Caco-2 (cell line): ENCODE results near the gene TTLL11. TPM values are rescaled to one million over a fixed set of nuclear protein-coding genes. Genes with fewer than 3 reads are reported as not detected.

Source experiments
- BruUV-seq: library from RNA; stranded (reverse); fragments of 400-500 nt; replicated peaks from 2 replicates; lab custom pipeline; 2021; lab: Mats Ljungman, UMichigan
- CTCF ChIA-PET: fragments of 300-600 bp; sonication (Branson Sonifier 250); formaldehyde crosslinking; loops from one replicate; lab custom pipeline; 2022; ENCODE audit warnings: antibody characterized with exemption; lab: Charles Lee
- POLR2A ChIA-PET: fragments of 300-600 bp; sonication (Branson Sonifier 250); formaldehyde crosslinking; loops from one replicate; lab custom pipeline; 2022; ENCODE audit warnings: antibody characterized with exemption; lab: Charles Lee
- DNase-seq, 2 experiments: peaks; one replicate each; pipeline versions ENCODE4 v3.0.0 to v3.0.0-alpha.2; 2020 to 2022
- H3K27me3 ChIP-seq: replicated peaks from 2 replicates; pipeline ENCODE4 v1.6.0; 2011; ENCODE audit warnings: low read length; ENCODE audit not compliant: control insufficient read depth, insufficient read depth
- H3K36me3 ChIP-seq: 2 replicates; pipeline ENCODE4 v1.5.1; 2011; ENCODE audit warnings: low read length; ENCODE audit not compliant: control insufficient read depth, insufficient read depth
- H3K4me1 ChIP-seq: fragments of 250-450 bp; sonication (Bioruptor Pico); 2 replicates; pipeline ENCODE4 v1.5.1; 2020; ENCODE audit warnings: mild to moderate bottlenecking
- H3K4me3 ChIP-seq: 2 replicates; pipeline ENCODE4 v1.5.1; 2011; ENCODE audit warnings: low read depth, mild to moderate bottlenecking, control low read depth, low read length
- H3K9me3 ChIP-seq: fragments of 250-450 bp; sonication (Bioruptor Pico); 2 replicates; pipeline ENCODE4 v1.5.1; 2020; ENCODE audit warnings: mild to moderate bottlenecking, moderate library complexity
- H3K27ac Mint-ChIP-seq: one replicate; pipeline ENCODE4 v1.8.0; 2022; ENCODE audit warnings: mixed read lengths; ENCODE audit not compliant: unreplicated experiment
- H3K27me3 Mint-ChIP-seq: one replicate; pipeline ENCODE4 v1.8.0; 2022; ENCODE audit warnings: mixed read lengths; ENCODE audit not compliant: insufficient read depth, unreplicated experiment
- H3K36me3 Mint-ChIP-seq: one replicate; pipeline ENCODE4 v1.8.0; 2022; ENCODE audit warnings: mild to moderate bottlenecking, mixed read lengths; ENCODE audit not compliant: insufficient read depth, unreplicated experiment
- H3K4me1 Mint-ChIP-seq: one replicate; pipeline ENCODE4 v1.8.0; 2022; ENCODE audit warnings: low read depth, mixed read lengths; ENCODE audit not compliant: unreplicated experiment
- H3K4me3 Mint-ChIP-seq: one replicate; pipeline ENCODE4 v1.8.0; 2022; ENCODE audit warnings: mild to moderate bottlenecking, moderate library complexity, mixed read lengths; ENCODE audit not compliant: unreplicated experiment
- H3K9me3 Mint-ChIP-seq: one replicate; pipeline ENCODE4 v1.8.0; 2022; ENCODE audit warnings: mixed read lengths; ENCODE audit not compliant: unreplicated experiment
- intact Hi-C: fragments of 100-400 bp; cut with micrococcal nuclease; formaldehyde crosslinking; loops from one replicate; pipeline ENCODE4 v1.10.0; 2022; ENCODE audit not compliant: unreplicated experiment
- total RNA-seq: library from RNA; stranded (reverse); gene quantifications from 2 replicates; pipeline ENCODE4 v1.2.3, GENCODE V29; 2022
- TF ChIP-seq, protein P1 (sequence below), 2 experiments: fragments of 200-600 bp in 1 of 2; IDR thresholded peaks; 1 replicate in 1 of 2; 2 replicates in 1 of 2; pipeline versions ENCODE4 v1.5.1 to v1.8.0; 2011 to 2022; ENCODE audit warnings: antibody characterized with exemption in 1 of 2, control low read depth in 1 of 2, inconsistent platforms in 1 of 2, low read depth in 1 of 2, low read length in 1 of 2, mild to moderate bottlenecking in 1 of 2, moderate library complexity in 1 of 2; ENCODE audit not compliant: insufficient read depth in 1 of 2, severe bottlenecking in 1 of 2, unreplicated experiment in 1 of 2

The TTLL11 gene
- total RNA-seq, 1 experiment from 2014 or later = 4.4 TPM

DNA sequence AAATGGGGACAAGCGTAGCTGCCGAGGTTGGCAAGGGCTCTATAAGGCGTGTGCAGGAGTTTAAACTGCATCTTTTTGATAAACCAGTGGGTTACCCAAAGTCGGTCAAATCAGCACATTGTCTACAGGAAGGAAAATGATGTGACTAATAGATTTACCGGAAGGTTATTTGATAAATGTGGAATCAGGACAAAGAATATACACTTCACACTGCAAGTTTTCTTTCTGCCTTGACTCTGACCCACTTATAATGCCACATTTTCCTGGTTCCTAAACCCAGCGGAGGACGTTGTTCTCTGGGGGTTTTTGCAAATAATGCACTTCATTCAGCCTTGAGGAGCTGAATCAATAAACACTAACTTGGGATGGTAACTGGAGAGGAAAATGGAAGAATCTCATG is 76.8 kb downstream of the TTLL11 start:
- CTCF ChIA-PET = no interaction called here
- H3K36me3 ChIP-seq = no peaks in the 10 kb centered on the region
- BruUV-seq = no TSS peak

DNA sequence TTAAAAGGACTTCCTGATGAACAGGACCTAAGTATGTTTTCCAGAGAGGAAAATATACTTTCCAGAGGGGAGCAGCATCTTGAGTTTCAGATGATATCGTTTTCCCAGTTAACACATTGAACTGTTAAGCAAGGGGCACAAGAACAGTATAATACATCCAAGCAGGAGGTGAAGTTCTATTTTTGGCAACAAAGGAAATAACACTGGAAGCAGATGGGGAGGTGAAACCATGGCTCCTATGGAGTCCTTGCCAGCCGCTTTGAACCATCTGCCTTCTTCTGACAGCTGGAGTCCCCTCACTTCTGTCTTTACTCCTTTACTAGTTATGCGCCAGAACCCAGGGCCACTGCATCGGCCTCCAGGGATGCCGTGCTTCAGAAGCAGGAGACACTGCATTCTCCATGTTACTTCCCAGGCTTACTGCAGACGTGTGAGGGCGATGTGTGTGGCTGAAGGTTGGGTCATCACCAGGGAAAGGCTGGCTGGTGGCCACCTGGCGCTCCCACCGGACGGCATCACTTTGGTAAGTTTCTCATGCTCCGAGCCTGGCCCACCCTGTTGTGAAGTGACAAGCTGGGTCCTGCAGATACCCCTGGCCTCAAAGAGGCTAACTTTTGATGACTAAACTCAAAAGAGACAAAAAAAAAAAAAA is 77.8 kb downstream of the TTLL11 start:
- no peaks in the 10 kb centered on the region for H3K27me3 ChIP-seq
- no peaks in the 10 kb centered on the region for H3K9me3 ChIP-seq
- H3K4me3 Mint-ChIP-seq = no peak overlapping the region
- intact Hi-C loops = no loop called here
- CTCF ChIA-PET = no interaction called here
- no peak overlapping the region for H3K4me3 ChIP-seq
- POLR2A ChIA-PET = no interaction called here
- no peak for DNase-seq
- H3K4me1 Mint-ChIP-seq = no peaks in the 10 kb centered on the region
- H3K27me3 Mint-ChIP-seq = no peaks in the 10 kb centered on the region
- no TSS peak for BruUV-seq
- no peak overlapping the region for H3K27ac Mint-ChIP-seq
- H3K36me3 ChIP-seq = no peaks in the 10 kb centered on the region
- no peaks in the 10 kb centered on the region for H3K9me3 Mint-ChIP-seq
- no peaks in the 10 kb centered on the region for H3K36me3 Mint-ChIP-seq
- TF ChIP-seq, protein P1, sequence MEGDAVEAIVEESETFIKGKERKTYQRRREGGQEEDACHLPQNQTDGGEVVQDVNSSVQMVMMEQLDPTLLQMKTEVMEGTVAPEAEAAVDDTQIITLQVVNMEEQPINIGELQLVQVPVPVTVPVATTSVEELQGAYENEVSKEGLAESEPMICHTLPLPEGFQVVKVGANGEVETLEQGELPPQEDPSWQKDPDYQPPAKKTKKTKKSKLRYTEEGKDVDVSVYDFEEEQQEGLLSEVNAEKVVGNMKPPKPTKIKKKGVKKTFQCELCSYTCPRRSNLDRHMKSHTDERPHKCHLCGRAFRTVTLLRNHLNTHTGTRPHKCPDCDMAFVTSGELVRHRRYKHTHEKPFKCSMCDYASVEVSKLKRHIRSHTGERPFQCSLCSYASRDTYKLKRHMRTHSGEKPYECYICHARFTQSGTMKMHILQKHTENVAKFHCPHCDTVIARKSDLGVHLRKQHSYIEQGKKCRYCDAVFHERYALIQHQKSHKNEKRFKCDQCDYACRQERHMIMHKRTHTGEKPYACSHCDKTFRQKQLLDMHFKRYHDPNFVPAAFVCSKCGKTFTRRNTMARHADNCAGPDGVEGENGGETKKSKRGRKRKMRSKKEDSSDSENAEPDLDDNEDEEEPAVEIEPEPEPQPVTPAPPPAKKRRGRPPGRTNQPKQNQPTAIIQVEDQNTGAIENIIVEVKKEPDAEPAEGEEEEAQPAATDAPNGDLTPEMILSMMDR (IDR thresholded peaks at IDR 0.05; ENCODE audit: insufficient read depth in 1 of 2, low read depth in 1 of 2, low read length in 1 of 2, severe bottlenecking in 1 of 2, unreplicated experiment in 1 of 2) = no peak
- H3K4me1 ChIP-seq = no peaks in the 10 kb centered on the region

More for the DNA sequence above, 76.8 kb downstream of the TTLL11 start:
- no peaks in the 10 kb centered on the region for H3K27me3 Mint-ChIP-seq
- intact Hi-C loops = no loop called here
- no peaks in the 10 kb centered on the region for H3K36me3 Mint-ChIP-seq
- DNase-seq = no peak
- H3K4me3 ChIP-seq = no peak overlapping the region
- no peaks in the 10 kb centered on the region for H3K4me1 Mint-ChIP-seq
- H3K27ac Mint-ChIP-seq = no peak overlapping the region
- H3K9me3 Mint-ChIP-seq = no peaks in the 10 kb centered on the region
- no peaks in the 10 kb centered on the region for H3K4me1 ChIP-seq
- H3K27me3 ChIP-seq = no peaks in the 10 kb centered on the region
- TF ChIP-seq, protein P1 (IDR thresholded peaks at IDR 0.05; ENCODE audit: insufficient read depth in 1 of 2, low read depth in 1 of 2, low read length in 1 of 2, severe bottlenecking in 1 of 2, unreplicated experiment in 1 of 2) = no peak
- no peaks in the 10 kb centered on the region for H3K9me3 ChIP-seq
- no peak overlapping the region for H3K4me3 Mint-ChIP-seq
- POLR2A ChIA-PET = no interaction called here

DNA sequence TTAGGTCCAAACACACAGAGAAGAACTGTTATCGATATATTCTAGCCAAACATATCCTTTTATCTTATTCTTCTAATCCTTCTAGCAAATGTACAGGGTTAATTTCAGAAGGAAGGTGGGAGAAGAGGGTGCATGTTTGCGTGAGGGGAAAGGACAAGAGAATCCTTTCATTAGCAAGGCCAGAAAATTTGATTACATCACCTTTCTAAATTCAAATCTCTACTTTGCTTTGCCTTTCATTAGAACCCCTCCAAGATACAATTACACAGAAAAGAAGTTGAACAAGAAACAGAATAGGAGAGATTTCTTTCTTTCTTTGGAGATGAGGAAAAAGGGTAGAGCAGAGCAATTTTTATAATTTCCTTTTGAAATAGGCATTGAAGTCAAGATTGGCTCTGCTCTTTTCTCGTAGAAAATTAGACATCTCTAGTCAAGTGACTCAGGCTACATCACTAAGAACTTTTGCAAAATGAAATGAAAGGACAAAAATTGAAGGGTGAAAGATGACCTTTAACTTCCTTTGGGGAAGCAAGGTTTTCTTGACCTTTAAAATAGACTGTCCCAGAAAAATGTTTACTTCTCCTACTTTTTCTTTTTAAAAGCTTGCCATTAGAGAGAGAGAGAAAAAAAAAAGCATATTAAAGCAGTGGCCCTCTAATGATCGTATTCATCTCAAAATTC is 81.2 kb downstream of the TTLL11 start:
- Histone ChIP-seq H3K36me3 (no peaks in the 10 kb centered on the region), H3K4me3 (no peak overlapping the region), H3K4me1 (no peaks in the 10 kb centered on the region), H3K27me3 (no peaks in the 10 kb centered on the region), H3K9me3 (no peaks in the 10 kb centered on the region)
- intact Hi-C loops = no loop called here
- DNase-seq = no peak
- Mint-ChIP-seq H3K9me3 (no peaks in the 10 kb centered on the region), H3K4me3 (no peak overlapping the region), H3K36me3 (no peaks in the 10 kb centered on the region), H3K27me3 (peaks cover 3% of the 10 kb centered on the region), H3K4me1 (no peaks in the 10 kb centered on the region), H3K27ac (no peak overlapping the region)
- TF ChIP-seq, protein P1 (IDR thresholded peaks at IDR 0.05; ENCODE audit: insufficient read depth in 1 of 2, low read depth in 1 of 2, low read length in 1 of 2, severe bottlenecking in 1 of 2, unreplicated experiment in 1 of 2) = no peak
- no TSS peak for BruUV-seq
- POLR2A ChIA-PET = no interaction called here
- CTCF ChIA-PET = no interaction called here
